KBM-7 (cell line): ENCODE results near the gene SNTB2.
A peak's percentile ranks its signal among the peaks of the same experiment; 100 is the strongest.
"Not testable (repeated sequence)": the region's sequence is repeated elsewhere in the genome, so short reads cannot be mapped to it uniquely, and the experiment has no call there.

ENCODE experiments used
- DNase-seq: peaks from one replicate; pipeline ENCODE4 v3.0.0-alpha.2; 2015
- in situ Hi-C: fragments of 300-500 bp; cut with MboI; formaldehyde crosslinking; loops from 2 replicates; pipeline ENCODE4 v1.14.3; 2020; ENCODE audit warnings: low sequenced_read_pairs, low pct_unique_long_range_greater_than_20kb, mixed read lengths

The SNTB2 gene

DNA sequence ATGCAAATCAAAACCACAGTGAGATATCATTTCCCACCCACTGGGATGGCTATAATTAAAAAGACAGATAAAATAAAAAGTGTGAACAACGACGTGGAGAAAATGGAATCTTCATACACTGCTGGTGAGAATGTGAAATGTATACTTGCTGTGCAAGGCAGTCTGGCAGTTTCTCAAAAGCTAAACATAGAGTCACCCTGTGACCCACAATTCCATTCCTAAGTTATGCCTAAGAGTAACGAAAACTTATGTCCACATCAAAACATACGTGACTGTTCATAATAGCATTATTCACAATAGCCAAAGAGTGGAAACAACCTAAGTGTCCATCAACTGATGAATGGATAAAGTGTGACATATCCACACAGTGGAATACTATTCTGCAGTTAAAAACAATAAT is 86.0 kb downstream of the SNTB2 start:
- no peak for DNase-seq
- in situ Hi-C loops = no loop called here

DNA sequence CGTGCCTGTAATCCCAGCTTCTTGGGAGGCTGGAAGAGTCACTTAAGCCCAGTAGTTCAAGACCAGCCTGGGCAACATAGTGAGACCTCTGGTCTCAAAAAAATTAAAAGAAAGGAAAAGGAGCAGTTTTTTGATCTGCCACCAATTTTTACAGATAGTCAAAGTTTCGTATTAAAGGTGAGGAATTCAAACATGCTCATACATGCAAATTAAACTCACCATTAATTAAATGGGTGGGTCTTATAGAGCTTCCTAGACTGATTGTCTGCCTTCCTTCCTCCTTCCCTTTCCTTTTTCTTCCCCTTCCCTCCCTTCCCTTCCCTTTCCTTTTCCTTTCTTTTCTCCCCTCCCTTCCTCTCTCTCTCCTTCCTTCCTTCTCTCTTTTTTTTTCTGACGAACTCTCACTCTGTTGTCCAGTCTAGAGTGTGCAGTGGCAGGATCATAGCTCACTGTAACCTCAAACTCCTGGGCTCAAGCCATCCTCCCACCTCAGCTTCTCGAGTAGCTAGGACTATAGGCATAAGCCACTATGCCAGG is 87.8 kb downstream of the SNTB2 start:
- no peak for DNase-seq
- in situ Hi-C loops = no loop called here

DNA sequence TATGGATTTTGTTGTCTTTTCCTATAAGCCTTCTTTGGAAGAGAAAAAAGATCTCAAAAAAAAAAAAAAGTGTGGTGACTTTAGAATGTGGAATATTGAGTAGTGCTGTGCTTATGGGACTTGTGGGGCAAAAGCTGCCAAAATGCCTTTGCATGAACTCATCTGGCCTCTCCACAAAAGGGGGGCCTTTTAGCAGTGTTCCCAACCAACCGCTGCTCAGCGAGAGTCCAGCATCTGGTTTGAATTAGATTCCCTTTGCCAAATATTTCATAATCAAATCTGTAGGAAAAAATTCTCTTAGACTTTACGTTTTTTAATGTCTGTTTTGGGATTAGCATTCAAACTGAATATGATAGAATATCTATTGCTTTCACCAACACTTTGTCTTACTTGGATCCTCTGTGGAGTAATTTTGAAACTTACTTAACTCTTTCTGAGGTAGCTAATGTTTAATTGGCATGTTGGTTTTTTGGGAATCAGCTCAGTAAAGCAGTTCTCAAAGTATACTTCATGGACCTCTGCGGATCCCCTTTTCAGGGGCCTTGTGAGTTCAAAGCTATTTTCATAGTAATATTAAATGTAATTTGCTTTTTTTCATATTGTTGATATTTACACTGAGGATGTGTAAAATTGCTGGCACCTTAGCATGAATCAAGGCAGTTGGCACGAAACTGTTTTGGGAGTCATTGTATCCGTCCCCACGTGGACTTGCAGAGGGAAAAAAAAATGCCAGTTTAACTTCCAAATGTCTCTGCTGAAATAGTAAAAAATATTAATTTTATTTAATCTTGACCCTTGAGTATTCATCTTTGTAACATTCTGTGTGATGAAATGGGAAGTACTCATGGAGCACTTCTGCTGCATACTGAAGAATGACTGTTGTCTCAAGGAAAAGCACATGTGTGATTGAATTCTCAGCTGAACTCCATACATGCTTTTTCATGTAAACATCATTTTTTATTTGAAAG is 89.5 kb downstream of the SNTB2 start:
- in situ Hi-C loops = no loop called here
- DNase-seq = no peak

DNA sequence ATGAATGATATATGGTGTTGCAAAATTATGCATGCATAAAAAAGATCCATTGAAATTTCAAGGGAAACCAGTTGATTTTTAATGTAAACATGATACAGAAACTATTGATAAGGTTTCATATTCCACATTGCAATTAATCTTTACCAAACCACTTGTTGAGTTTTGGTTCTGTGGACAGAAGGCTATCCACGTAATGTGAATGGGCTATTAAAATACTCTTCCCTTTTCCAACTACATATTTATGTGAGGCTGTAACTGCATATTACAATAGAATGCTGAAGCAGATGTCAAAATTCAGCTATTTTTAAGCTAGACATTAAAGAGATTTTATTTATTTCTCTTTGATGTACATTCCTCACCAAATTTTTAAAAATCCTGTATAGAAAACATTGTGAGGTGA is 90.4 kb downstream of the SNTB2 start:
- no peak for DNase-seq
- in situ Hi-C loops = no loop called here

DNA sequence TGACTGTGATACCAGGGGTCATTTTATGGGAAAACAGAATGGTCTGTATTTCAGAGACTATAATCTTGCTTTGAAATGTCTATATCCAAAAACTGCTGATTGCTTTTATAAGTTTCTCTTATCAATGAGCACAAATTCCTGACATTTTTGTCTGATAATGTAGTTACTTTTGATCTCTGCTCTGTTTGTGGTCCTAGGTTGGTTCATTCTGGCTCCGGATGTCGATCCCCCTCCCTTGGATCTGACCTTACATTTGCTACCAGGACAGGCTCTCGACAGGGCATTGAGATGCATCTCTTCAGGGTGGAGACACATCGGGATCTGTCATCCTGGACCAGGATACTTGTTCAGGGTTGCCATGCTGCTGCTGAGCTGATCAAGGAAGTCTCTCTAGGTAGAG is 96.9 kb downstream of the SNTB2 start:
- in situ Hi-C loops = no loop called here

DNA sequence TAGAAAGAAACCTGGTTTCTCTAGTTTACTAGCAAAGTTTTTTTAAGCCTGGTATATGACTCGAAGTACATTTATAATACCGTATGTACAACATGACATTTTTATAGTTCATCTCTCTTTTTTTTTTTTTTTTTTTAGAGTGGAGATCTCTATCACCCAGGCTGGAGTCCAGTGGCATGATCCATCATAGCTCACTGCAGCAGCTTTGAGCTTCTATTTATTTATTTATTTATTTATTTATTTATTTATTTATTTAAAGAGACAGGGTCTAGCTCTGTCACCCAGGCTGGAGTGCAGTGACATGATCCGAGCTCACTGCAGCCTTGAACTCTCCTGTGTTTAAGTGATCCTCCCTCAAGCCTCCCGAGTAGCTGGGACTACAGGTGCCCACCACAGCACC is 98.3 kb downstream of the SNTB2 start:
- DNase-seq = no peak
- in situ Hi-C loops = no loop called here

More for the DNA sequence above, 96.9 kb downstream of the SNTB2 start:
- DNase-seq = no peak

DNA sequence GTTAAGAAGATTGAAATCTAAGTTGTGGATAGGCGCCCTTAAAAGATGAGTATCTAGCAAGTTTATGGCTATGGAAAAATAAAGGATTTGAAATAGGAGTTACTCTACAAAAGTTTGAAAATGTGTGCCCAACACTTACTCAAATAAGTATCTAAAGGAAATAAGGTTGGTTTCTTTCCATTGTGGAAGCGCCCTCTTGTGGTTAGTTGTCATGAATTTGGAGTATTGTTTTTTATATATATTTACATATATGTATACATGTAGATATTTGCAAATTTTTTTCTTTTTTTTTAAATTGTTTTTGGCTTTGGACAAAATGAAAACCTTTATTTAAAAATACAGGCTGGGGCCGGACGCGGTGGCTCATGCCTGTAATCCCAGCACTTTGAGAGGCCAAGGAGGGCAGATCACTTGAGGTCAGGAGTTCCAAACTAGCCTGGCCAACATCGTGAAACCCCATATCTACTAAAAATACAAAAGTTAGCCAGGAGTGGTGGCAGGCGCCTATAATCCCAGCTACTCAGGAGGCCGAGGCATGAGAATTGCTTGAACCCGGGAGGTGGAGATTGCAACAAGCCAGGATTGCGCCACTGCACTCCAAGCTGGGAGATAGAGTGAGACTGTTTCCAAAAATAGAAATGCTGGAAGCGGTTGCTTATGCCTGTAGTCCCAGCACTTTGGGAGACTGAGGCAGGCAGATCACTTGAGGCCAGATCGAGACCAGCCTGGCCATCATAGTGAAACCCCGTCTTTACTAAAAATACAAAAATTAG is 100.2 kb downstream of the SNTB2 start:
- in situ Hi-C loops = no loop called here
- peak; percentile 58 for DNase-seq

DNA sequence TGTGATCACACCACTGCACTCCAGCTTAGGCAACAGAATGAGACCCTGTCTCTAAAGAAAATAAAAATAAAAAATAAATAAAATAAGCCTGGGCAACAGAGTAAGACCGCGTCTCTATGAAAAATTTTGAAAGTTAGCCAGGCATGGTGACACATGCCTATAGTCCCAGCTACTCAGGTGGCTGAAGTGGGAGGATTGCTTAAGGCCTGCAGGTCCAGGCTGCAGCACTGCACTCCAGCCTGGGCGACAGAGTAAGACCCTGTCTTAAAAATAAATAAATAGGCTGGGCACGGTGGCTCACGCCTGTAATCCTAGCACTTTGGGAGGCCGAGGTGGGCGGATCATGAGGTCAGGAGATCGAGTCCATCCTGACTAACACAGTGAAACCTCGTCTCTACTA is 104.7 kb downstream of the SNTB2 start:
- DNase-seq, in situ Hi-C loops: not testable (repeated sequence)

DNA sequence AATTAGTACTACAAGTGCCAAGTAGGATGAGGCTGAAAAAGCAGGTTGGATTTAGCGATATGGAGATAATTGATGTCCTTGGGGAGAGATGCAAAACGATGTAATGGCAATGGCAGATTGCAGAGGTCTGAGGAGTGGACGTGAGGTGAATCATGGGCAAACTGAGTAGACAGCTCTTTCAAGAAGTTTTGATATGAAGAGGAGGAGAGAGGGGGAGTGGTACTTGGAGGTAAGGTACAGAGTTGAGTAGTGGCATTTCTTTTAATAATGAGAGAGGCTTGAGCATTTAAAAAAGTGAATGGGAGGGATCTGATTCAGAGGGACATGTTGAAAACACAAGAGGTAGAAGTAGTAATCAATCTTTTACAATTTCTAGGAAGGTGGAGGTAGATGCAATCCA is 106.4 kb downstream of the SNTB2 start:
- DNase-seq = no peak
- in situ Hi-C loops = no loop called here

DNA sequence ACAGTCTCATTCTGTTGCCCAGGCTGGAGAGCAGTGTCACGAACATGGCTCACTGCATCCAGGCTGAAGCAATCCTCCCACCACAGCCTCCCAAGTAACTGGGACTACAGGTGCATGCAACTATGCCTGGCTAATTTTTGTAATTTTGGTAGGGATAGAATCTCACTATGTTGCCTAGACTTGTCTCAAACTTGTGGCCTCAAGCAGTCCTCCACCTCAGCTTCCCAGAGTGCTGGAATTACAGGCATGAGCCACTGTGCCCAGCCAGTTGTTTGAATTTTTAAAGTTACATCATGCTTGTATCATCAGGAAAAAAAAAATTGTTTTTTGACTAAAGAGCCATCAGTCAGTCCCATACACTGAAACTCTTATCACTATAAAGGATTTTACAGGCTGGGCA is 107.1 kb downstream of the SNTB2 start:
- in situ Hi-C loops = no loop called here
- no peak for DNase-seq

DNA sequence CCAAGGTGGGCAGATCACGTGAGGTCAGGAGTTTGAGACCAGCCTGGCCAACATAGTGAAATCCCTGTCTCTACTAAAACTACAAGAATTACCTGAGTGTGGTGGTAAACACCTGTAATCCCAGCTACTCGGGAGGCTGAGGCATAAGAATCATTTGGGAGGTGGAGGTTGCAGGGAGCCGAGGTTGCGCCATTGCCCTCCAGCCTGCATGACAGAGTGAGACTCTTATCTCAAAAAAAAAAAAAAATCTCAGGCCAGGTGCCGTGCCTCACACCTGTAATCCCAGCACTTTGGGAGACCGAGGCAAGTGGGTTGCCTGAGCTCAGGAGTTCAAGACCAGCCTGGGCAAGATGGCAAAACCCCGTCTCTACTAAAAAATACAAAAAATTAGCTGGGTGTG is 109.8 kb downstream of the SNTB2 start:
- in situ Hi-C loops, DNase-seq: not testable (repeated sequence)

DNA sequence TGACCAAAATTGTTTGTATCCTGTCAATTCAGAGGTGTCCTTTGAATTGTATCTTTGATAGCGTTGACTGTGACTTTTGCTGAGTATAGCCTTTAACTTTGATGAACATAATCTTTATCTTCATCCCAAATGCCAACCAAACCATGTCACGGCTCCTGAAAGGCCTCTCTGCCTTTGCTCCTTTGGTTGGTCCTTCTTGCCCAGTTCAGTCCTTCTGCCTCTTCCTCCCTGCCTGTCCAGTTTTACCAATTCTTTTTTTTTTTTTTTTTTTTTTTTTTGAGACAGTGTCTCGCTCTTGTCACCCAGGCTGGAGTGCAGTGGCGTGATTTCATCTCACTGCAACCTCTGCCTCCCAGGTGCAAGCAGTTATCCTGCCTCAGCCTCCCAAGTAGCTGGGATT is 111.3 kb downstream of the SNTB2 start:
- in situ Hi-C loops = no loop called here

DNA sequence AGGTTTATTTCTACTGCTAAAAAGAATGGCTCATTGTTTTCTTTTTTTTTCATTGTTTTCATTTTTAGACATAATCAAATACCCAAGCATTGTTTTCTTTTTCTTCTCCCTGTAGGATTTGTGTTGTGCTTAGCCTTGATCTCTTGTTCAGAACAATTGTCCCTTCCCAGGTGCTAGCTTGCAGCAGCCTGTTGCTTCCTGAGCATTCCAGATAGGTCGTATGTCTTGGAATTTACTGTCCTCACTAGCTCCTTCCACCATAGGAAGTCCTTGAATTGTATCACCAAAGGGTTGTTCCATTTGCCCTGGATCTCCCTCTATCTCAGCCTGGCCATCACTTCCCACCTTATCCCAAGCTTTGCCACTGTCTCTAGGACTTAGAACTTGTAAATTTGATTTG is 114.2 kb downstream of the SNTB2 start:
- in situ Hi-C loops = no loop called here
- DNase-seq = no peak

More for the DNA sequence above, 111.3 kb downstream of the SNTB2 start:
- DNase-seq = no peak

DNA sequence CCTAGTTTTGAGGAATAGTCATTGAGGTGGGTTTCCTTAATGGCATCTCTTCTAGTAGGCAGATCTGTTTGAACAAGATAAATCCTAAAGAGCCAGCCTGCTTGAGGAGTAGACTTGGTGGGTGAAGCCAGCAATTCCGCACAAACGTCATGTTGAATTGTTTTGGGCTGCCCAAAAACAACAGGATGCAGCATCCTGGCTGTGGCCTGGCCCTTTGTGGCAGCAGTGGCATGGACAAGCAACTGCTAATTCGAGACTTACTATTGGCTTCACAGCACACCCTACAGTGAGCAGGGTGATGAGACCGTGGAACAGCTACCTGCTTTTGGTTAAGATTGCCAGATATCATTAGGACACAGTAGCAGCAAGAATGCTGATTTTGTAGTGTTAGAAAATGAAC is 114.9 kb downstream of the SNTB2 start:
- DNase-seq = no peak
- in situ Hi-C loops = no loop called here

DNA sequence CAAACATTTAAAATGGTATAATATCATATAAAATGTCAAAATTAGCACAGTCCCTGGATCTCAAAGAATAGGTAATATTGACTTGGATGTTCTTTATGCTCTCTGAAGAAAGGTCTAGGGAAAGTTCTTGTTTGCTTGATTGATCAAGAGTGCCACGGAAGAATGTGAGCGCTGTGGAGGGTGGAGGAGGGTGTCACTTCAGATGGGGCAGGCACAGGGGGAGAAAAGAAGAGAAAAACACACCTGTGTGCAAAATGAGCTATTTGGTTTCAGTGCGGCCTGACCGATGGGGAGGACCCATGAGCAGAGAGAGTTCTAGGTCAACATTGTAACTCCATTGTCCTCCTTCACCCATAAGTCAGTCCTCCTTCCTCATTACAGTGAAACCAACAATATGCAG is 115.3 kb downstream of the SNTB2 start:
- in situ Hi-C loops = no loop called here
- DNase-seq = no peak

DNA sequence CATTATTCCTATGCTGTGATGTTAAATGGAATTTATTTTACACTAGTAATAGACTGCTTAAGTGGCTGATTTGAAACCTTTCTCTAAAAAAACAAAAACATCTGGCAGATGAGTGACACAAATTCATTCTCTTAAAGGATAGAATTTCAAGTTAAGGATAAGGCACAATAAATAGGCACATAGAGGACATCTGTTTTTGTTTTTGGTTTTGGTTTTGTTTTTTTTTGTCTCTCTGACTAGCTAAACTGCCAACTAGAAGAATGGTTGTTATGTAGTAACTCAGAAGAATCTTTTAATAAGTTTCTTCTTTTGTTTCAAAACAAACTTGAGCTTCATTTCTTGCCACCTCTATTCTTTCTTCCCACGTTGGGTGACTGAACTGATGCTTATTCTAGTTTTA is 119.1 kb downstream of the SNTB2 start:
- in situ Hi-C loops = no loop called here
- DNase-seq = no peak

DNA sequence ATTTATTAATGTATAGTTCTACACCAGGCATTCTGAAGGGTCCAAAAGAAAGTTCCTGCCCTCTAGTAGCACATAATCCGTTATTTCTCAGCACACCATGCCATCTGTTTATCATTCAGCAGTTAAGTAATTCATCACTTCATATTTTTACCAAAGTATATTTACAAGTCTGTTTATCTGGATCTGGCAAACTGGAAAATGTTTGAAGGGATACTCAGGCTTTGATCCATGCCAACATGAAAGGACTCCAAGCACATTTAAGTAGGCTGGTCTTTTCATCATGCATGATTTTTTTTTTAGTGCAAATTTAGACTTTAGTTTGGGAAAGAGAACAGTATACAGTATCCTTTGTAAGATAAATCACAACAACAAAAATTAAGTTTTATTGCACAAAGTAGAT is 120.1 kb downstream of the SNTB2 start:
- in situ Hi-C loops = no loop called here
- DNase-seq = no peak

DNA sequence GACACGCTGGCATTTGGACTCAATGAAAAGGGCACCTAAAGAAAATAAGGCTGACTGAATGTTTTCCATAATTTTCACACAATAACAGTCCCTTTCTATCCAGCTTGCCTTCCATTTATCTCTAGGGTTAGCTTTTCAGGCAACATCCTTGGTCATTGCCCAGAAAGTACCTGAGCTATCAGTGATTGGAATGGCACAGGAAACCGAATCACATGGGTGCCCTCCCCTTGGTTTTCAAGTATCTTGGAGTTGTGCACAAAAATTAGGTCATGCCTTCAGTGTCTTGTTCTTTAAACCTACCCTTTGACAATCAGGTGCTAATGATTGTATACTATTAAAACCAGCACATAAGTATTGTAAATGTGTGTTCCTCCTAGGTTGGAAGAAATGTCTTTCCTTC is 120.9 kb downstream of the SNTB2 start:
- in situ Hi-C loops = no loop called here
- DNase-seq = no peak

DNA sequence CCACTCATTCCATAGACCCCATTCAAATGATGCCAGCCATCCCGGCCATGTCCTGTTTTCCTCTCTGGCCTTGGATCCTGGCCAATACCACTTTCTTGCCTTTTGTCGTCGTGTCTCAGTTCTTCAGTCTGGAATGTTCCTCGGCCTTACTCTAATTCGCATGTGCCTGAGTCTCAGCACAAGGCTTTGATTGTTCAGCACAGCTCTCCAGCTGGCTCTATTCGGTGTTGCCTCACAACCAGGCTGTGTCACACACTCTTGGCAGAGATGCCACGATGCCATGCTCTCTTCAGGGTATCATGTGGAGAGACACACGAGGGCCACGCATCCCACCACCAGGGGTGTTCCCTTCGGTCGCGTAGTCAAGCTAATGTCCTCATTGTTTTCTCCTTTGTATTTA is 122.4 kb downstream of the SNTB2 start:
- DNase-seq = no peak
- in situ Hi-C loops = no loop called here
